Bronchial epithelial cell (primary cell): ENCODE data around the gene PPFIA4. TPM values are rescaled to one million over a fixed set of nuclear protein-coding genes. Genes with fewer than 3 reads are reported as not detected.

Source experiments
- DNase-seq: peaks from one replicate; pipeline ENCODE4 v3.0.0-alpha.2; 2010; ENCODE audit warnings: low read depth
- FAIRE-seq: peaks from 2 replicates; lab custom pipeline; 2011; peaks lifted over from hg19 to GRCh38; lab: Jason Lieb, UNC
- H3K27me3 ChIP-seq: 2 replicates; pipeline ENCODE4 v1.5.1; 2011; ENCODE audit warnings: low read length; ENCODE audit not compliant: control insufficient read depth, insufficient read depth
- H3K36me3 ChIP-seq: 2 replicates; pipeline ENCODE4 v1.5.1; 2011; ENCODE audit warnings: low read length; ENCODE audit not compliant: control insufficient read depth, insufficient read depth
- H3K4me3 ChIP-seq: 2 replicates; pipeline ENCODE4 v1.5.1; 2011; ENCODE audit warnings: mild to moderate bottlenecking, low read depth, low read length, control low read depth
- total RNA-seq: library from RNA; depleted of rRNA; stranded (reverse); fragments of >200 nt; gene quantifications from 2 replicates; pipeline ENCODE4 v1.2.1, GENCODE V29; 2014
- TF ChIP-seq, protein P1 (sequence below): IDR thresholded peaks from 2 replicates; pipeline ENCODE4 v1.5.1; 2011; ENCODE audit warnings: mild to moderate bottlenecking, moderate library complexity, low read length, control low read depth, inconsistent platforms; ENCODE audit not compliant: insufficient read depth, severe bottlenecking

PPFIA4 gene
- total RNA-seq, 1 donor from 2014 or later, result 4.2 TPM

DNA sequence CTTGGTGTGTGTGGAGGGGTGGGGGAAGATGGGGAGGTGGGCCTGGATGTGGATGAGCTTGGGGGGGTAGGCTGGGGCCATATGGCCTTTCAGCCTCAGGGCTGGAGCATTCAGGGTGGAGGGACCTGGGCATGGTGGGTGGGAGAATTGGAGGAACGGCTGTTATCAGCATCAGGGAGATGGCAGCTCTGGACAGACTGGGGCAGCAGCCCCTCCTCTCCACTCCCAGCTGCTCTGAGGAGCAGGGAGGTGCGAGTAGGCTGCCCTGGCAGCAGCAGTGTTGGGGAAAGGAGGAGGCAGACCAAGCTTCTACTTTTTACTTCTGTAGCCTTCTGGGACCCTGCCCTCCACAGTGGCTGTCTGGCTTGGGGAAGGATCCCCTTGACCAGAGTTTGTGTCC lies 10.2 kb downstream of the PPFIA4 start:
- H3K27me3 ChIP-seq, result no peaks in the 10 kb centered on the region
- no peak for FAIRE-seq
- H3K4me3 ChIP-seq, result no peak overlapping the region
- H3K36me3 ChIP-seq, result no peaks in the 10 kb centered on the region
- DNase-seq, result no peak
- TF ChIP-seq, protein P1, sequence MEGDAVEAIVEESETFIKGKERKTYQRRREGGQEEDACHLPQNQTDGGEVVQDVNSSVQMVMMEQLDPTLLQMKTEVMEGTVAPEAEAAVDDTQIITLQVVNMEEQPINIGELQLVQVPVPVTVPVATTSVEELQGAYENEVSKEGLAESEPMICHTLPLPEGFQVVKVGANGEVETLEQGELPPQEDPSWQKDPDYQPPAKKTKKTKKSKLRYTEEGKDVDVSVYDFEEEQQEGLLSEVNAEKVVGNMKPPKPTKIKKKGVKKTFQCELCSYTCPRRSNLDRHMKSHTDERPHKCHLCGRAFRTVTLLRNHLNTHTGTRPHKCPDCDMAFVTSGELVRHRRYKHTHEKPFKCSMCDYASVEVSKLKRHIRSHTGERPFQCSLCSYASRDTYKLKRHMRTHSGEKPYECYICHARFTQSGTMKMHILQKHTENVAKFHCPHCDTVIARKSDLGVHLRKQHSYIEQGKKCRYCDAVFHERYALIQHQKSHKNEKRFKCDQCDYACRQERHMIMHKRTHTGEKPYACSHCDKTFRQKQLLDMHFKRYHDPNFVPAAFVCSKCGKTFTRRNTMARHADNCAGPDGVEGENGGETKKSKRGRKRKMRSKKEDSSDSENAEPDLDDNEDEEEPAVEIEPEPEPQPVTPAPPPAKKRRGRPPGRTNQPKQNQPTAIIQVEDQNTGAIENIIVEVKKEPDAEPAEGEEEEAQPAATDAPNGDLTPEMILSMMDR, result no peak

DNA sequence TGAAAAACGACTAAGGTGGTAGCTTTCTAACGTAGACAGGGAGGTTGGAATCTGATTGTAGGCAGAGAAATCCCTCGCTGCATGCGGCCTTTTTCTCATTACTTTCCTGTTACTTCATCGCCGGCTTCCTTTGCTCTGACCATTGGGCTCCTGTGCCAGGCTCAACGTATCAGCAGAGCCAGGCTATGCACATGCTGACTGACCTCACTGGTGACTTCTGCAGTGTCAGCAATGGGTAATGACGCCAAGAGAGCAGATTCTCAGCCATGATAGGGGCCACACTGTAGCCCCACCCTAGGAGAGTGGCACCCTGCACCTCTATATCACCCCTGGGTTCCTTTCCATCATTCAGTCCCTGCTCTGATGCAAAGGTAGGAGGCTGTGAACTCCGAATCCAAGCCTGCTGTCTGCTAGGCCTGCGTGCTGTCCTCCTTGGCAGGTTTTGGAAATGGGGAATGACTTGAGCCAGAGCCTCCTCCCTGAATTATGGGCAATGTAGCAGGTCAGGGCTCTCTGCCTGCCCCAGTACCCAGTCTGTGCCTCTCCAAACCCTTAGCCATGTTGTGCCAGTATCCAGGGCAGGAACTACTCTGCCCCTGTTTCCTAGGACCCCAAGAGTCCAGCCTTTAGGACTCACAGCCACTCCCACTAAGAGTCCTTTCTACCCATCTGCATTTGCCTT lies 11.4 kb downstream of the PPFIA4 start:
- TF ChIP-seq, protein P1, result no peak
- FAIRE-seq, result no peak
- H3K27me3 ChIP-seq, result no peaks in the 10 kb centered on the region
- H3K36me3 ChIP-seq, result no peaks in the 10 kb centered on the region
- no peak overlapping the region for H3K4me3 ChIP-seq
- DNase-seq, result no peak

DNA sequence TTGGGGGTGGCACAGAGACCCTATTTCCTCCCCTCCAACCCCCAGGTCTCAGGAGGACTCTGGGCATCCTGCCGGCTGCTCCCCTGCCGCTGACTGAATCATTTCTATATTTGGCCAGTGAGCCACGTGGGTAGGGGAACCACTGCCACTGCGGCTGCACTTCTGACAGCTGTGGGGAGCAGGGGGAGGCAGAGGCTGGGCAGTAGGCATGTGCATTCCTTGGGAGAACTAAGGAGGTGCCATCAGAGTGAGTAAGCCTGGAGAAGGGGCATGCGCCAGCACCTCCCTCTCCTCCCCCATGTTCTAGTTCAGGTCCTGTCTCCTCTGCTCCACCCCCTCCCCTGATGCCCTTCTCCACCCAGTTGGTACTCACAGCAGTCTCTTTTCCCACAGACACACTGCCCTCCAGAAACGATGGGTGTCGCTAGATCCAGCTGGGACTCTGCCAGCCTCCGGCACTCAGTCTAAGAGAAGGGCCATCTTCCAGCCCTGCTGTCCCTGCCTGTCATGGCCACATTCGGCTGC lies 12.0 kb downstream of the PPFIA4 start:
- no peak overlapping the region for H3K4me3 ChIP-seq
- peaks cover 2% of the 10 kb centered on the region for H3K36me3 ChIP-seq
- FAIRE-seq (no peak), DNase-seq (peak; percentile 87)
- no peaks in the 10 kb centered on the region for H3K27me3 ChIP-seq
- TF ChIP-seq, protein P1, result no peak

DNA sequence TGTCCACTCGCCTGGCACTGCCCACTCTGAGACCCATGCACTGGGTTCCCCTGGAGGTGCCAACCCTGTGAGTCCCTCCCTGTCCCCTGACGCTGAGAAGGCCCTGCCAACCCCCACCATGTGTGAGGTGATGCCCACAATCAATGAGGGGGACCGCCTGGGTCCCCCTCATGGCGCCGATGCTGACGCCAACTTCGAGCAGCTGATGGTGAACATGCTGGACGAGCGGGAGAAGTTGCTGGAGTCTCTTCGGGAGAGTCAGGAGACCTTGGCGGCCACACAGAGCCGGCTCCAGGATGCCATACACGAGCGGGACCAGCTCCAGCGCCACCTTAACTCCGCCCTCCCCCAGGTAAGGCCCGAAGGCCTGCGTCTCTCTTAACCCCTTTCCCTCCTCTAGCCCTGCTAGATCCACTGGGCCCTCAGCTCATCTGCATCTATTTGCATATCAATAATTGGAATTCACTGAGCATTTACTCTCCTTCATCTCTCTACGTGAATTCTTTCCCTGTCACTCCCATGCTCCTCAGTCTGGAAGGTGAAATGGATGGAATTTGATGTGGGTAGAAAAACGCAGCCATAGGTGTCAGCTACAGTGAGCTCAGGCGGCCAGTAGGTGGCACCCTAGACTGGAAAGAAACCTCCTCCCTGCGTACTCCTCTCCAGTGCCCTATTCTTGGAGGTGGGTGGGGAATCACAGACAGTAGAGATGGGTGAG lies 12.8 kb downstream of the PPFIA4 start:
- Histone ChIP-seq H3K27me3 (no peaks in the 10 kb centered on the region), H3K36me3 (peaks cover 4% of the 10 kb centered on the region), H3K4me3 (no peak overlapping the region)
- TF ChIP-seq, protein P1, result peak; percentile 87
- peak; percentile 36 for FAIRE-seq
- DNase-seq, result peak; percentile 48

DNA sequence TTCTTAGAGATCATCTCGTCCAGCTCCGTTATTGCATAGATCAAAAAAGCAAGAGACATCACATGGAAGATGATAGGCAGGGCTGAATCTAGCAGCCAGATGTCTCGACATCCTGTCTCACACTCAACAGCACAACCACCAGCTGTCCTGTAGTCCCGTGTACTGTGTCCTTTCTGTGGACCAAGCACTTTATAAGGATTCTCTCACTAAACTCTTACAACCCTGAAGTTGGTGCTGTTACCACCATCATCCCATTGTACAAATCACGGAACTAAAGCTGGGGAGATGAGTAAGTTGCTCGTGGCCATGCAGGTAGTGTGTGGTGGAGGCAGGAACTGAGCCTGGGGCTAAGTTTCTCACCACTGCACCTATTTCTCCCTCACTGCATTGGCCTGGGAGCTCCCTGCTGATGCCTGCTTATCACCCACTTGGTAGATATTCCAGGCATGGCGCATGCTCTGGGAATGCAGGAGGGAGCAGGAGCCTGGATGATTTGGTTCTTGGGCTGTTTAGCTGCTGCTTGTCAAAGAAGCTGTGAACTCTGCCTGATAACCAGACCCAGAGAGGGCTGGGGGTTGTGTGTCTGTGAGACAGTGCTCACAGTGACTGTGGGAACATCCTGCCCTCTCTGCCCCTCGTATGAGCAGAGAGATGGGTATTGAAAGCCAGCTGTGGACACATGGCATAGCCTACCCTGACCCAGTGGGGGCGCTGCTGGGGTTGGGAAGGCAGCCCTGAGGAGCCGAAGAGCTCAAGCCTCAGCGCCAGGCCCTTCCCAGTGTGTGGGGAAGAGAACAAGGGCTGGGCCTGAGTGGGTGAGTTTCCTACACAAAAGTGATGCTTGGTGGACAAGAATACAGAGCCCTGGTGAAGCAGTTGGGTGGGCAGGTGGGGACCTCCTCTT lies 13.6 kb downstream of the PPFIA4 start:
- TF ChIP-seq, protein P1, result peak; percentile 31
- Histone ChIP-seq H3K27me3 (no peaks in the 10 kb centered on the region), H3K4me3 (no peak overlapping the region), H3K36me3 (peaks cover 6% of the 10 kb centered on the region)
- DNase-seq, result no peak
- peak; percentile 7 for FAIRE-seq
